HEK293 (cell line): ENCODE results near the gene DACT3.

ENCODE experiments used
- BCL11A ChIP-seq: fragments of 450-650 bp; formaldehyde crosslinking; IDR thresholded peaks from 2 replicates; pipeline ENCODE4 v1.5.1; 2016; ENCODE audit warnings: low read depth, missing biosample characterization, missing genetic modification characterization
- GLI2 ChIP-seq: fragments of 450-650 bp; formaldehyde crosslinking; IDR thresholded peaks from 2 replicates; pipeline ENCODE4; 2017; ENCODE audit warnings: missing biosample characterization, missing genetic modification characterization, low read depth, borderline replicate concordance
- SCRT1 ChIP-seq: fragments of 450-650 bp; formaldehyde crosslinking; IDR thresholded peaks from 2 replicates; pipeline ENCODE4 v1.5.1; 2016; ENCODE audit warnings: missing biosample characterization, missing genetic modification characterization, borderline replicate concordance
- ZFP69B ChIP-seq: fragments of 450-650 bp; formaldehyde crosslinking; IDR thresholded peaks from 2 replicates; pipeline ENCODE4 v1.5.1; 2016; ENCODE audit warnings: missing biosample characterization, missing genetic modification characterization
- ZNF133 ChIP-seq: fragments of 450-650 bp; formaldehyde crosslinking; IDR thresholded peaks from 2 replicates; pipeline ENCODE4 v1.5.1; 2016; ENCODE audit warnings: missing biosample characterization, missing genetic modification characterization
- ZNF157 ChIP-seq: fragments of 450-650 bp; formaldehyde crosslinking; IDR thresholded peaks from 2 replicates; pipeline ENCODE4 v1.5.1; 2016; ENCODE audit warnings: missing biosample characterization, missing genetic modification characterization
- ZNF202 ChIP-seq: fragments of 450-650 bp; formaldehyde crosslinking; IDR thresholded peaks from 2 replicates; pipeline ENCODE4 v1.5.1; 2016; ENCODE audit warnings: missing biosample characterization, missing genetic modification characterization, borderline replicate concordance
- ZNF280D ChIP-seq: fragments of 450-650 bp; formaldehyde crosslinking; IDR thresholded peaks from 2 replicates; pipeline ENCODE4 v1.5.1; 2016; ENCODE audit warnings: missing biosample characterization, missing genetic modification characterization
- ZNF292 ChIP-seq: fragments of 450-650 bp; formaldehyde crosslinking; IDR thresholded peaks from 2 replicates; pipeline ENCODE4 v1.5.1; 2016; ENCODE audit warnings: low read depth, missing biosample characterization, missing genetic modification characterization, borderline replicate concordance
- ZNF354C ChIP-seq: fragments of 450-650 bp; formaldehyde crosslinking; IDR thresholded peaks from 2 replicates; pipeline ENCODE4 v1.5.1; 2016; ENCODE audit warnings: missing biosample characterization, missing genetic modification characterization, low read depth, borderline replicate concordance
- ZNF555 ChIP-seq: fragments of 450-650 bp; formaldehyde crosslinking; conservative IDR thresholded peaks from 2 replicates; pipeline ENCODE4 v1.5.1; 2017; ENCODE audit warnings: missing biosample characterization, mild to moderate bottlenecking, missing genetic modification characterization, inconsistent platforms
- ZNF600 ChIP-seq: fragments of 450-650 bp; formaldehyde crosslinking; IDR thresholded peaks from 2 replicates; pipeline ENCODE4 v1.5.1; 2016; ENCODE audit warnings: missing biosample characterization, missing genetic modification characterization
- ZNF792 ChIP-seq: fragments of 450-650 bp; formaldehyde crosslinking; IDR thresholded peaks from 2 replicates; pipeline ENCODE4 v1.5.1; 2016; ENCODE audit warnings: missing biosample characterization, missing genetic modification characterization
- ZNF830 ChIP-seq: fragments of 450-650 bp; IDR thresholded peaks from 2 replicates; pipeline ENCODE4 v1.5.0; 2018; ENCODE audit warnings: missing biosample characterization, missing genetic modification characterization, low read depth, mild to moderate bottlenecking, moderate library complexity
- ZNF837 ChIP-seq: fragments of 450-650 bp; formaldehyde crosslinking; IDR thresholded peaks from 2 replicates; pipeline ENCODE4 v1.5.1; 2016; ENCODE audit warnings: missing biosample characterization, missing genetic modification characterization
- ZSCAN30 ChIP-seq: fragments of 450-650 bp; IDR thresholded peaks from 2 replicates; pipeline ENCODE4 v1.5.1; 2018; ENCODE audit warnings: missing biosample characterization, mild to moderate bottlenecking, missing genetic modification characterization, moderate library complexity
- ZXDB ChIP-seq: fragments of 450-650 bp; formaldehyde crosslinking; IDR thresholded peaks from 2 replicates; pipeline ENCODE4 v1.5.1; 2016; ENCODE audit warnings: missing biosample characterization, missing genetic modification characterization
- TF ChIP-seq, protein P1 (sequence below): fragments of 450-650 bp; formaldehyde crosslinking; IDR thresholded peaks from 2 replicates; pipeline ENCODE4 v1.5.1; 2016; ENCODE audit warnings: missing biosample characterization, missing genetic modification characterization
- TF ChIP-seq, protein P2 (sequence below): fragments of 450-650 bp; formaldehyde crosslinking; IDR thresholded peaks from 2 replicates; pipeline ENCODE4 v1.5.1; 2016; ENCODE audit warnings: missing biosample characterization, missing genetic modification characterization
- TF ChIP-seq, protein P3 (sequence below): IDR thresholded peaks from 2 replicates; pipeline ENCODE4 v1.6.1; 2011; ENCODE audit warnings: mild to moderate bottlenecking, low read depth, low read length, borderline replicate concordance
- TF ChIP-seq, protein P4 (sequence below): fragments of 450-650 bp; formaldehyde crosslinking; IDR thresholded peaks from 2 replicates; pipeline ENCODE4 v1.5.1; 2016; ENCODE audit warnings: missing biosample characterization, missing genetic modification characterization
- TF ChIP-seq, protein P5 (sequence below): fragments of 450-650 bp; formaldehyde crosslinking; IDR thresholded peaks from 2 replicates; pipeline ENCODE4 v1.5.1; 2016; ENCODE audit warnings: missing biosample characterization, missing genetic modification characterization

DACT3 gene

GRCh38 chr19:46616631-46617322 lies 44.2 kb downstream of the DACT3 start (continued):
- TF ChIP-seq, protein P1, sequence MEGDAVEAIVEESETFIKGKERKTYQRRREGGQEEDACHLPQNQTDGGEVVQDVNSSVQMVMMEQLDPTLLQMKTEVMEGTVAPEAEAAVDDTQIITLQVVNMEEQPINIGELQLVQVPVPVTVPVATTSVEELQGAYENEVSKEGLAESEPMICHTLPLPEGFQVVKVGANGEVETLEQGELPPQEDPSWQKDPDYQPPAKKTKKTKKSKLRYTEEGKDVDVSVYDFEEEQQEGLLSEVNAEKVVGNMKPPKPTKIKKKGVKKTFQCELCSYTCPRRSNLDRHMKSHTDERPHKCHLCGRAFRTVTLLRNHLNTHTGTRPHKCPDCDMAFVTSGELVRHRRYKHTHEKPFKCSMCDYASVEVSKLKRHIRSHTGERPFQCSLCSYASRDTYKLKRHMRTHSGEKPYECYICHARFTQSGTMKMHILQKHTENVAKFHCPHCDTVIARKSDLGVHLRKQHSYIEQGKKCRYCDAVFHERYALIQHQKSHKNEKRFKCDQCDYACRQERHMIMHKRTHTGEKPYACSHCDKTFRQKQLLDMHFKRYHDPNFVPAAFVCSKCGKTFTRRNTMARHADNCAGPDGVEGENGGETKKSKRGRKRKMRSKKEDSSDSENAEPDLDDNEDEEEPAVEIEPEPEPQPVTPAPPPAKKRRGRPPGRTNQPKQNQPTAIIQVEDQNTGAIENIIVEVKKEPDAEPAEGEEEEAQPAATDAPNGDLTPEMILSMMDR (tag by site-specific recombination), result peak; percentile 93
- TF ChIP-seq ZNF354C (tag by site-specific recombination) (no peak), ZNF280D (no peak), ZNF202 (no peak), ZSCAN30 (peak; percentile 62; the same call in 1 of the 2 replicates), ZNF837 (tag by site-specific recombination) (no peak), ZXDB (tag by site-specific recombination) (no peak), ZFP69B (tag by site-specific recombination) (no peak), ZNF792 (tag by site-specific recombination) (no peak), SCRT1 (tag by site-specific recombination) (peak; percentile 77), BCL11A (tag by site-specific recombination) (no peak), ZNF555 (tag by site-specific recombination) (no peak), ZNF157 (no peak), ZNF133 (tag by site-specific recombination) (no peak), ZNF600 (tag by site-specific recombination) (no peak), ZNF830 (tag by site-specific recombination) (no peak), ZNF292 (no peak), GLI2 (tag by site-specific recombination) (no peak)
- TF ChIP-seq, protein P2, sequence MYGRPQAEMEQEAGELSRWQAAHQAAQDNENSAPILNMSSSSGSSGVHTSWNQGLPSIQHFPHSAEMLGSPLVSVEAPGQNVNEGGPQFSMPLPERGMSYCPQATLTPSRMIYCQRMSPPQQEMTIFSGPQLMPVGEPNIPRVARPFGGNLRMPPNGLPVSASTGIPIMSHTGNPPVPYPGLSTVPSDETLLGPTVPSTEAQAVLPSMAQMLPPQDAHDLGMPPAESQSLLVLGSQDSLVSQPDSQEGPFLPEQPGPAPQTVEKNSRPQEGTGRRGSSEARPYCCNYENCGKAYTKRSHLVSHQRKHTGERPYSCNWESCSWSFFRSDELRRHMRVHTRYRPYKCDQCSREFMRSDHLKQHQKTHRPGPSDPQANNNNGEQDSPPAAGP (tag by site-specific recombination), result no peak
- TF ChIP-seq, protein P3, sequence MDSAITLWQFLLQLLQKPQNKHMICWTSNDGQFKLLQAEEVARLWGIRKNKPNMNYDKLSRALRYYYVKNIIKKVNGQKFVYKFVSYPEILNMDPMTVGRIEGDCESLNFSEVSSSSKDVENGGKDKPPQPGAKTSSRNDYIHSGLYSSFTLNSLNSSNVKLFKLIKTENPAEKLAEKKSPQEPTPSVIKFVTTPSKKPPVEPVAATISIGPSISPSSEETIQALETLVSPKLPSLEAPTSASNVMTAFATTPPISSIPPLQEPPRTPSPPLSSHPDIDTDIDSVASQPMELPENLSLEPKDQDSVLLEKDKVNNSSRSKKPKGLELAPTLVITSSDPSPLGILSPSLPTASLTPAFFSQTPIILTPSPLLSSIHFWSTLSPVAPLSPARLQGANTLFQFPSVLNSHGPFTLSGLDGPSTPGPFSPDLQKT, result no peak
- TF ChIP-seq, protein P4, sequence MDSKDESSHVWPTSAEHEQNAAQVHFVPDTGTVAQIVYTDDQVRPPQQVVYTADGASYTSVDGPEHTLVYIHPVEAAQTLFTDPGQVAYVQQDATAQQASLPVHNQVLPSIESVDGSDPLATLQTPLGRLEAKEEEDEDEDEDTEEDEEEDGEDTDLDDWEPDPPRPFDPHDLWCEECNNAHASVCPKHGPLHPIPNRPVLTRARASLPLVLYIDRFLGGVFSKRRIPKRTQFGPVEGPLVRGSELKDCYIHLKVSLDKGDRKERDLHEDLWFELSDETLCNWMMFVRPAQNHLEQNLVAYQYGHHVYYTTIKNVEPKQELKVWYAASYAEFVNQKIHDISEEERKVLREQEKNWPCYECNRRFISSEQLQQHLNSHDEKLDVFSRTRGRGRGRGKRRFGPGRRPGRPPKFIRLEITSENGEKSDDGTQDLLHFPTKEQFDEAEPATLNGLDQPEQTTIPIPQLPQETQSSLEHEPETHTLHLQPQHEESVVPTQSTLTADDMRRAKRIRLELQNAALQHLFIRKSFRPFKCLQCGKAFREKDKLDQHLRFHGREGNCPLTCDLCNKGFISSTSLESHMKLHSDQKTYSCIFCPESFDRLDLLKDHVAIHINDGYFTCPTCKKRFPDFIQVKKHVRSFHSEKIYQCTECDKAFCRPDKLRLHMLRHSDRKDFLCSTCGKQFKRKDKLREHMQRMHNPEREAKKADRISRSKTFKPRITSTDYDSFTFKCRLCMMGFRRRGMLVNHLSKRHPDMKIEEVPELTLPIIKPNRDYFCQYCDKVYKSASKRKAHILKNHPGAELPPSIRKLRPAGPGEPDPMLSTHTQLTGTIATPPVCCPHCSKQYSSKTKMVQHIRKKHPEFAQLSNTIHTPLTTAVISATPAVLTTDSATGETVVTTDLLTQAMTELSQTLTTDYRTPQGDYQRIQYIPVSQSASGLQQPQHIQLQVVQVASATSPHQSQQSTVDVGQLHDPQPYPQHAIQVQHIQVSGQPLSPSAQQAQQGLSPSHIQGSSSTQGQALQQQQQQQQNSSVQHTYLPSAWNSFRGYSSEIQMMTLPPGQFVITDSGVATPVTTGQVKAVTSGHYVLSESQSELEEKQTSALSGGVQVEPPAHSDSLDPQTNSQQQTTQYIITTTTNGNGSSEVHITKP (tag by site-specific recombination), result peak; percentile 69
- TF ChIP-seq, protein P5, sequence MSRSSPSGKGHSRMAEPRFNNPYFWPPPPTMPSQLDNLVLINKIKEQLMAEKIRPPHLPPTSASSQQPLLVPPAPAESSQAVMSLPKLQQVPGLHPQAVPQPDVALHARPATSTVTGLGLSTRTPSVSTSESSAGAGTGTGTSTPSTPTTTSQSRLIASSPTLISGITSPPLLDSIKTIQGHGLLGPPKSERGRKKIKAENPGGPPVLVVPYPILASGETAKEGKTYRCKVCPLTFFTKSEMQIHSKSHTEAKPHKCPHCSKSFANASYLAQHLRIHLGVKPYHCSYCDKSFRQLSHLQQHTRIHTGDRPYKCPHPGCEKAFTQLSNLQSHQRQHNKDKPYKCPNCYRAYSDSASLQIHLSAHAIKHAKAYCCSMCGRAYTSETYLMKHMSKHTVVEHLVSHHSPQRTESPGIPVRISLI (tag by site-specific recombination), result no peak
